Non-pigmented ciliary epithelial cell (primary cell): Measurements from ENCODE around the gene MFAP3L.
A peak's percentile ranks its signal among the peaks of the same experiment; 100 is the strongest.
"Not testable (repeated sequence)": the region's sequence is repeated elsewhere in the genome, so short reads cannot be mapped to it uniquely, and the experiment has no call there.

Experiments
- DNase-seq: peaks from one replicate; pipeline ENCODE4 v3.0.0-alpha.2; 2010; ENCODE audit warnings: low read depth

The MFAP3L gene

DNA sequence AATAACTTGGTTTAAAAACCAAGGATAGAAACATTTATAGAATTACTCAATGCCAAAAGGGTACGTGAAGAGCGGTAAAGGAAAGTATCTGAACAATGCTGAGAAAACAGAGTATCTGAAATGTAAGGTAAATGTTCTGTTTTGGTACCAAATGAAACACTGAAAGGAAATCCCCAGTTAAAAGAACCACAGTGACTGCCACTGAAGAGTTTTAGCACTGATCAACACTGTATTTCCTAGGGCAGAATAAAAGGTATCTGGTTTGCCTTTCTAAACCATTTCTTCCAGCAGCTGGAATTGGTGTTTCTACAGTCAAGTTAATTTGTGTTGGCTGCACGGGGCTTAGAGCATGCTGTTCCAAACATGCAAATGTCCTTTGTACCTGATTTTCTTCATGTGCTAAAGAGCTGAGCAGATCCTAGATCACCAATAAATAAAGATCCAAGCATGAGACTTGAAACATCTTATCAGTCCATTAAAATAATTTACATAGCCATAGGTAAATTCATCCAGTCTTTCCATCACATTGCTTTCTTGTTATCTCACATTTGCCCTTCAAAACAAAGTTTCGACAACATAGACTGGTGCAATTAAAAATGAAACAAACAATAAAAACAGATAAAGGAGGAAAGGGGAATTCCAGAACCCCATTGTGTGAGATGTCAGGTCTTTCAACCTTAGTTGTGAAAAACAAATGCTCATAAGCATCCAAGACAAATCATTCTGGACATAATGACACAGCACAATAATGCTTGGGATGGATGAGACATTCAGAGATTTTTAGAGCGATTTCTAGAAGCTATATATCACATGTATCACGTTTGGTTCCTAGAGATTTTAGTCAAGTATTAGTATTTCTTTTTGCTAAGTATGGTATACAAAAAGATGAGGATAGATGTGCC, 38.6 kb downstream of the MFAP3L start:
- DNase-seq: no peak

DNA sequence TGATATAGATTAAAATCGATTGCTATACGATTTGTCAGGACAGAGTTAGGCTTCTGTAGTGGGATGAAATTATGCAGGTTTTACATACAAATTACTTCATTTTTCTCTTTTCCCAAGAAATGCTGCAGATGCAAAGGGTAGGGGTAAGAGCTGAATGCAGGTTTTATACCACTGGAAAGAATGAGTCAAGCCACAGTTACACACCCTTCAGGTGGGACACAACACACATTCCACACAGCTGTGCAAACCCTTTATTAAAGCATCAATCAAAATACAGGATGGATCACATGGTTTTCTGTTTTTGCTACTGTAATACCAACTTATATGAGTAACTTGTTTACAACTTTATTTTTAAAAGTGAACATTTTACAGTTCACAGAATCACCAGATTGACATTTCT, 39.8 kb downstream of the MFAP3L start:
- DNase-seq: no peak

DNA sequence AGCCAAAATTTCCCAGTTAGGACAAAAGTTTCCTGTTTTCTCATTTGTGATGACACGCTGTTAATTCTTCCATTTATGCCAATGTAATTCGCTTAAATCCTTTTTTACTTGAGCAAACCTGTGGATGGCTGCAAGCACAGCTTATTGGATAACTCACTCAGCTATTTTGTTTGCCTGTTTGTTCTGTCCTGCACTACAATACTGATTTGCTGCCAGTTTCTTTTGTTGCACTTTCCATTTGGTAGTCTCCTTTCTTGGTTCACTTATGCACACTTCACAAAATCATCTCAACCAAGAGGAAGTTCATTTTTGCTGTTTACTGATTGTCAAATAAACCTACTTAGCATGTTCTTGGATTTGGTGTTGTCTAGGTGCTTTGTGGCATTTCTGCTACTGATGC, 40.3 kb downstream of the MFAP3L start:
- DNase-seq: no peak

DNA sequence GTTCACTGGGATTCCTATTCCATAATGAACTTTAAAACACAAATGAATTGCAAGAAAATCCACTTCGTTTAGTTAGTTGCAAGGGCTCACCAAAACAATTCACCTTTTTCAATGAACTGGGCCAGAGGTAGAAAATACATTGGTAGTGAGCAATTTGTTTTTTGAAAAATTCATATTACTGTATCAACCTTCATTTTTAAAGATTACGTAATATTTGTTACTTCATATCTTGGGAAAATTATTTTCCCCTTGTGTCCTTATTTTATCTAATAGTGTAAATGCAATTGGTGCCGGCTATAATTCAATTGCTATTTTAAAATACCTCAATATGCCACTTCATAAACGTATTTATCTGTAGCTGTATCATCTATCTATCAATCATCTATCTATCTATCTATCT, 41.5 kb downstream of the MFAP3L start:
- no peak for DNase-seq

DNA sequence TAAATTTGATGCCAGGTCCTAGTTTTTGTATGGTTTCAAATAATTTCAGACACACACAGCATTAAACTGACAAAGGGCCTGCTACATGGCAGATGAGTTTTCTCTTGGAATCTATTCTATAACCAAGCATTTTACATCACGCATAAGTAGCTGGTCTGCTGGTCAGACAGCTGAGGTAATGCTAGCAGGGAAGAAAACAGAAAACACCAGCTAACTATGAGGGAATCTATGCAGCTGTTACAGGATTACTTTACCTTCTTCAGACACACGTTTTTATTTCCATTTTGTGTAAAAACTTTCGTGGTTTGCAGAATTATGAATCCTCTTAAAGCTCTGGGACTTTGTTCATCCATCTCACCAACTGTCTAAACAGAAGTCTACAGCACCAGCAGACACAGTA, 42.0 kb downstream of the MFAP3L start:
- no peak for DNase-seq

DNA sequence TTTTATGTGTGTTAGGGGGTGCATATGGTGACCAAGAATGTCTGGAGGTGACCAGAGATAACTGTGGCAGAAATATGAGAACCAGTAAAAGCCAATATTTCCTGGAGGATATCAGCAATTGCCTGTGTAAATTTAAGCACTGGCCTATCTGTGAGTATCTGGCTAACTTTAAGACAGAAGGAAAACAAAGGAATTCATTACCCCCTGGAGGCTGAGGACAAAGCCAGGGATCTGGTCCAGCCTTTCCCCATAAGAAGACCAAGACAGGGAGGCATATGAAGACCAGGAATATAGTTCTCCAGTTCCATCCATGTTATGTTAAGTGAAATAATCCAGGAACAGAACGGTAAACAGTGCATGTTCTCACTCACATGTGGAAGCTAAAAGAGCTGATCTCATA, 49.2 kb downstream of the MFAP3L start:
- DNase-seq: no peak

DNA sequence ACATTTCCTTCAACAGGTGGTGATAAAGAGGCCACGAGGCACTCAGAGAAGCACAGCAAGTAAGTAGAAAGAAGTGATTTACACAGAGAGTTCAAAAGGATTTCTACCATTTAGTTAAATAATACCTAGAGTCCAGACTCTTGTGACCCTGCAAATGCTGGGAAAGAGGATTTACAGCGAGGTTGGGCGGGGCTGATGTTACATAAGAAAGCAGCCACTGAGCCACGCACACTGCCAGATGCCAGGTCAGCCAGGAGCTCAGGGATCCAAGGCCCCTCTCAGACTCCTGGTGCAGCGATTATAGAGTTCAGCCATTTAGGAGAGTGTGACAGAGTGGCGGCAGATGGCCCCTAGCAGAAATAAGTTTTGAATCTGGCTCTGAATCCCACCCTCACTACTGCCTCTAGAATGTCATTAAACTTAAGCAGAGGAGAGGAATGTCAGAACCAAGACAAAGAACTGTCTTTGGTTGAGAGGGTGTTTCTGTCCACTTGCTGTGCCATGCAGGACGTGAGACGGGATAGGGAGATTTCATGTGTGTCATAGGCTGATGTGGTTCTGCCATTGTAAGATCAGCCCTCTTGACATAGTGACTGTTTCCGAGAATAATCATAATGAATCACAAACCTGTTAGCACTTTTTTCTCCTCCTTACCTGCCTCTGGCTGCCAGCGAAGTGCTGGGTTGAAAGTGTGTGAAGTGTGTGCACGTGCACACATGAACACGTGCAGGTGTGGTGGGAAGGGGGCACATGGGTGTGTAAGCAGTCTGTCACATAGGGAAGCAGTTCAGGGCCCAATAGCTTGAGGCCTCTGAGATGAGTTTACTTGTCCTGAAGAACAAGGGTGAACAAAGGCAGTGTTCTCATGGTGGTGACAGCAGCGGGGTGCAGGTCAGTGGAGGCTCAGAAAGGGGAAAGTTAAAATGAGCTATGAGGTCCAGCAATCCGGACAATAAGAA, 50.1 kb downstream of the MFAP3L start:
- no peak for DNase-seq

DNA sequence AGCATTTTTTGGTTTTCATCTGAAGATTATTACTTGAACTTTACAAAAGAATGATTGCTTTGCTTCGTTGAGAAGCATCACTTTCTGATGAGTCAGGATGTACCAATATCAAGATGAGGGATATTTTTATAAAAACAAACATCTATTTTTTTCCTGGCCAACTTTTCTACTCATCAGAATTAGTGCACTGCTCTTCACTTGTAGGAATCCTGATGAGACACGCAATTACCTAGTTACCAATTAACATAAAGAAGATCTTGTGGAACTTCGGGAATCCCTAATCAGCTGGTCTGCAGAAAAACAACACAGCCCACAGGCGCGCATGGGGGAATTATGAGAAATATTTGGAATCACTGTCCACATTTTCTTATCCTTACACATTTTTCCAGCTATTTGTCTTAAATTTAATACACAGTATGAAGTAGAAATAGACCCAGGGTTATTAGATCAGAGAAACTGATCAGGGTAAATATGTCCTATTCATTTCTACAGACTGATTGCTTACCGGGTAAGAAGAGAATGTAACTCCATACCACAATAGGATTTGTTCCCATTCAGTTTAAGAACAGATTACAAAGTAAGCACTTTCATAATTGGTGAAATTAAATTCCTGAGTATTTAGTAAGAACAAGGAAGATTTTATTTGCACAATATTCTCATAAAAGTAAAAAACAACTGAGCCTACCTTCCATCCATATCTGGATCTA, 50.9 kb downstream of the MFAP3L start:
- DNase-seq: no peak

DNA sequence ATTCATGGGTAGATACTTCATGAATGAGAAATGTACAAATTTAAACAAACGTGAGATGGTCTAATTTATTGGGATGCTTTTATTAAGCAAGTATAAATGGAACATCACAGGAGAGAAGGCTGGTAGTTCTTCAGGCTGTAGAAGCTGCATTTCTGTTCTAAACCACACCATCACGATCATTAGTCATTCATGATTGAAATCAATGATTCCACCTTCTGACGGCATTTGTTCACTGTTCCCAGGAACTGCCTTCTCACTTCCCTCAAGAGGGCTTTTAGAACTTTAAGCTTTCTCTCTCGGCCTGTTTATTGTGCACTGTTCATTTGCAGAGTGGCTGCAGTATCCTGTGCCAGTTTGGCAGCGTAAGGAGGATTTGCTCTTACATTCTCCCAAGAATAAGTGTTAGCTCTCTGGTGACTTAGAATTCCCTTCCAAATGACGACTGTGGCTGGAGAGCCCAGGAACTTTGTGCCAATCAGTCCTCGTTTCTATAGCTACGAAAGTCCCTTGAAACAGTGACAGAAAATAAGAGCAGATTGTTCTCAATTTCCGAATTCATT, 54.7 kb downstream of the MFAP3L start:
- DNase-seq: no peak

DNA sequence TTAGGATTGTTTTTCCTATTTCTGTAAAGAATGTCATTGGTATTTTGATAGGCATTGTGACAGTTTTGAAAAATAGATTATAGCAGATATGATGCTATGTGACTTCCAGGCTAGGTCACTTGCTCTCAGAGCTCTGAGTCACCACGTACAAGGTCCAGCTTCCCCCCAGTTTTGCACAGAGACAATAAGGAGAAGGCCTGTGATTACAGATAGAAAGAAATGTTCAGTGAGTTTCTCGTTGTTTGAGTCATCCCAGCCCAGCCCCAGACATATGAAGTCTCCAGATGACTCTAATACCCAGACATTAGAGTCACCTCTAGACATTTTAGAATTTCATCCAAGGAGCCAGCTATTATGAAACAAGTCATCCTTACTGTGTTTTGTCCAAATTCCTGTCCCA, 57.2 kb downstream of the MFAP3L start:
- DNase-seq: peak; percentile 50

DNA sequence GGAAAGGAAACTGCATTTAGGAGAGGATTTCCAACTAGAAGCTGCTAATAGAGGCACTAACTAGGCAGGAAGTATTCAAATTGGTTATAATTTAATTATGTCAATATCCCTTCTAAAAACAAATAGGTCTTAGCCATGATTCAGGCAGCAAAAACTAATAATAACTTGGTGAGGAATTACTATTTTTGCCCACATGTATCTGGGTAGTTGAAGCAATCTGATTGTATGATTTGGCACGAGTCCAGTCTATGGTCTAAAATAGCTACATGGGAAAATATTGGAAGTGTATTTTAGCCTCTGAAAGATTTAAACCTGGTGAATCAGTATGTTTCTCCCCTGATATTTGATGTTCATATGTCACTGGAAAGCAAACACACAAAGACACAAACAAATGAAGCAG, 62.2 kb downstream of the MFAP3L start:
- peak; percentile 26 for DNase-seq

DNA sequence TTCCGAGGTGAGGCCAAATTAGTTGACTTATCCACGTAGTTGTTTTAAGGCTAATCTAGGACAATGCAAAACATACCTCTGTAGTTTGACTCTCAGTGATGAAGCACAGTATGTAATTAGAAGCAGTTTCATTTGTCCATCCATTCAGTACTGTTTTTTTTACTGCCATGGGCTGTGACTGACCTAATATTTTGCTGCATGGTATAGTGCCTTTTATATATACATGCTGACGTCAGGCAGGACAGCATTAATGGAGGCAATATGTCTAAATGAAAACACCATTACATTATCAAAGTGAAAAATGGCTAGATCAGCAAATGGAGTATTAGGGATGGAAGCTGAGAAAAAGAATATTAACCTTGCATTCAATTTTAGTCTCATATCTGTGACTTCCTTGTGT, 66.9 kb downstream of the MFAP3L start:
- no peak for DNase-seq

DNA sequence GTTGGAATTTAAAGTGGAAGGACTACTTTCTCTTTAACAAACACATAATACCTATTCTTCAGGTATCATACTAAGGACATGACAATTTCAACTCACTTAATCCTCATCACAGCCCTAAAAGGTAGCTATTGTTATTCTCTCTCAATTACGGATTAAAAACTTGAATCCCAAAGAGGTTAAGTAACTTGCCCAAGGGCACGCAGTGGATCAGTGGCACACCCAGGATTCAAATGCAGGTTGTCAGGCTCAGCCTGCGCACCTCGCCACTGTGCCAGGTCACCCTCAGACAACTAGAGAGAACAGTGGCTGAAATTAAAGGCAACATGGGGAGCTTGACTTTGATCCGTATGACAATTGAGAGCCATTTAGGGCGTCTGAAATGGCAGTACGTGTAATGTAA, 67.6 kb downstream of the MFAP3L start:
- no peak for DNase-seq

DNA sequence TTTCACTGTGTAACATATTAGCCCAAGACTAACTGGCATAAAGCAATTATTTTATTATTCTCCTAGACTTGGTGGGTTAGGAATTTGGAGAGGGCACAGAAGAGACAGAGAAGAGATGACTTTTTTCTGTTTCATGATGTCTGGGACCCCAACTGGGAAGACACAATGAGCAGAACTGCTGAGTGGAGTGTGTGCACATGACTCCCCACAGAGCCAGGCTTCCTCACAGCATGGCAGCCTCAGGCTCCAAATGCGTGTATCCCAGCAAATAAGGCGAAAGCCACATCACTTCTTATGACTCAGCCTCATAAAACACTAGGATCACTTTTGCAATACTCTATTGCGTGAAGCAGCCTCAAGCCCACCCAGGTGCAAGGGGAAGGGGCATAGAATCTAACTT, 68.4 kb downstream of the MFAP3L start:
- DNase-seq: no peak

DNA sequence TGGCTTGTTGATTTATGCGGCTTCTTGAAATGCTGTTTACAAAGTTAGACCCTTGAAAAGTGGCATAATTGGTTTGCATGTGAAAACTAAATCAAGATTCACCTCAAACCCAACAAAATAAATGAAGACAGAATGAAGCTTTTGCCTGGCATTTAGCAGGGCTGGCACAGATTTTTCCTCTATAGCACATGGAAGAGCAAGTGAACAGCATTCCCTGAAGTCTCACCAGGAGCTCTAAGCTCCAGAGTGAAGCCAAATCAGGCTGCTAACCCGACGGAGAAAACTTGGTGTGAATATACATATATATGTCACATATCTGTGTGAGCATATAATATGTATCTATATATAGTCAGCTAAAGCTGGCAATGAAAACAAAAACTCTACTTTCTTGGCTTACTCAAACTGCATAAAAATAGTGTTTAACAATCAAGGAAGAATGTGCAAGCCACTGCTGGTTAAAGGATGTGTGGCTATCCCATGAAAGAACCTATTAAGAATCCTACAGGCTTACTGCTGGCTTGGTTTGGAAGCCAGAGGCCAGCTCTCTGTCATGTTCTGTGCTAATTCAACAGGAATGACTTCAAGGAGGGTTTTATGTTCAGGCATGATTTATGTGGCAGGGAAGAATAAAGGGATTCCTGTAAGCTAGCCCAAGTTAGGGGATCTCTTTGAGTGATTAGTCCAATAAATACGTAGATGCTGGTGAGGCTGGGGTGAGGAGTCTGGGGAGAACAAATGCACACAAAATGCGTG, 69.9 kb downstream of the MFAP3L start:
- no peak for DNase-seq

DNA sequence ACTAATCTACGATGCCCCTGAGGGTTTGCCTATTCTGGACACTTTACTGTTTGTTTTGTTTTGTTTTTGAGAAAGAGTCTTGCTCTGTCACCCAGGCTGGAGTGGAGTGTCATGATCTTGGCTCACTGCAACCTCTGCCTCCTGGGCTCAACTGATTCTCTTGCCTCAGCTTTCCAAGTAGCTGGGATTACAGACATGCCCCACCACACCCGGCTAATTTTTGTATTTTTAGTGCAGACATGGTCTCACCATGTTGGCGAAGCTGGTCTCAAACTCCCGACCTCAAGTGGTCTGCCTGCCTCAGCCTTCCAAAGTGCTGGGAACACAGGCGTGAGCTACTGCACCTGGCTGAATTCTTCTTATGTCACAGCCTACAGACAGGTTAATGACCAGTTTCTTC, 70.7 kb downstream of the MFAP3L start:
- no peak for DNase-seq

DNA sequence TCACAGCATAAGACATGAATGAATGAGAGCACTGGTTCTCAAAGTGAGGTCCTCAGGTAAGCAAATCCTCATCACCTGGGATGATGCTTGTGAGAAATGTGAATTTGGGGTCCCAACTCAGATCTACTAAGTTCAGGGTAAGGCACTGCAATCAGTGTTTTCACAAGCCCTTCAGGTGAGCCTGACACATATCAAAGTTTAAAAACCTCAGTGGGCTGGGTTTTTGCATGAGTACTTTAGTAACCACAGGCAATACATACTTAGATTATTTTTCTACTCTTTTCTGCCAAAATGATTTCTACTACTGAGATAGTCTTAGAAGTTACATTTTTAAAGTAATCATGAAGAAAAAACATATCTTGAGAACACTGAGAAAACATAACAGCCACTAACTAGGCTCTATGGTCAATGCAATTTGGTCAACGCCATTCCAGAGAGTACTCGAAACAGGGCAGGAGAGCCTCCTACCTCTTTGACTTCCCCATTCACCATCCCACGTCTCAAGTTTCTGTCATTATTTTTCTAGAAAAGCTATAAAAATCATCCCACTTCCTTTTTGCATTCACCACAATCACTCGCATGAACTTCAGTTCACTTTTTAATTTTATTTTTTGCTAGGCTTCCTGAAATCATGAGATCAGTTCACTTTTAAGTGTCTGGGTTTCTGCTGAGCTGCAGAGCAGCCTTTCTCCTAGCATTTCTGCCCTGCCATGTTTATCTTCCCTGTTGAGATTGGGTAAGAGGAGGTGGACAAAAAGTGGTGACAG, 73.8 kb downstream of the MFAP3L start:
- no peak for DNase-seq

DNA sequence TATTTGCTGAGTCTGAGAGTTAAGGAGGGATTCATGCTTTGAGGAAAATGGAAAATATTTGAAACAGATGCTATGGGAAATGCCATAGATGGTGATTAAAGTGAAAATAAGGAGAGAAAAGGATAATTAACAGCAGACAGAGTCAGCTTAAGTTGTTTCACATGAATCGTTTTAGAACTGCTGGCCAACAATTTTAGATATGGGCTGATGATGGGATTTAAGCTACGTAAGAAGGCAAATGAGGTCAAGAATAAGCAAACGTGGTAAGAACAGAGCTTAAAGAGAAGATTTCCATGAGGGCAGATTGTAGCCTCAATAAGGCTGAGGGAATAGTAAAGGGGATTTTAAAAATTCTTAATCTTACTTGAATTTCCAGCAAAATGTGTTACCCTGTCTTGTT, 77.9 kb downstream of the MFAP3L start:
- DNase-seq: no peak

DNA sequence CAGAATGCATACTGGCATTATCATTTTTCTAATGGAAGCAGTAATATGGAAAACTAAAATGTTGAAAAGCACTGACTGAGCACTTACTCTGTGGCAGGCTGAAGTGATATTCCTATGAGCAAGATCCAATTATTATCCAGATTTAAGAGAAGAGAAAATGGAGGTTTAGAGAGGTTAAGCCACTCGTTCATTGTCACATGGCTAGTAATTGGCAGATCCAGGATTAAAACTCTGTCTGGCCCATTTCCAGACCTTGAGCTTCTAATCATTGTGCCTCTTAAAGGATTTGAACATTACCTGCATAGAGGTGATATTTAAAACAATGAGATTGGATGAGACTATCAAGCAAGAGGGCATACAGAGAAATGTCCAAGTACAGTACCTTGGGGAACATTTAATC, 80.6 kb downstream of the MFAP3L start:
- DNase-seq: no peak

DNA sequence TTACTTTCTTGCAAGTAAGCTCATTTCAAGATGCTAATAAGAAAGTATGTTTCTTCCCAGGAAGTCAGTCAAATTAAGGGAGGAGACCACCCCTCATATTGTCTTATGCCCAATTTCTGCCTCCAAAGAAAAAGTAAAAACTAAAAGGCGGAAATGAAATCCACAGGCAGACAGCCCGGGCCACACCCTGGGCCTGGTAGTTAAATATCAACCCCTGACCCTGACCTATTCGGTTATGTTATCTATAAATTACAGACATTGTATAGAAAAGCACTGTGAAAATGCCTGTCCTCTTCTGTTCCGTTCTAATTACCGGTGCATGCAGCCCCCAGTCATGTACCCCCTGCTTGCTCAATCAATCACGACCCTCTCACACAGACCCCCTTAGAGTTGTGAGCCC, 82.6 kb downstream of the MFAP3L start:
- DNase-seq: not testable (repeated sequence)

DNA sequence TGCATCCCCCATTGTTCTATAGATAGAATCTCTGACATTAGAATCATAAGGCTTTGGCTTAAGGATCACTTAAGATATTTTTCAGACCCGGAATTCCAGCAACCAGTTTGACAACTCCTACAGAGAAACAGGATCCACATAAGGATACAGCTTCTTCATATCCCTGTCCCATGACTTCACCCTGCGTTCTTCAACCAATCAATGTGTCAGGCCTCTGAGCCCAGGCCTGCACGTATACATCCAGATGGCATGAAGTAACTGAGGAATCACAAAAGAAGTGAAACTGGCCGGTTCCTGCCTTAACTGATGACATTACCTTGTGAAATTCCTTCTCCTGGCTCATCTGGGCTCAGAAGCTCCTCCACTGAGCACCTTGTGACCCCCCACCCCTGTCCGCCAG, 85.1 kb downstream of the MFAP3L start:
- no peak for DNase-seq
